A549 treated with CpdA at 1 μM for 4 hours (cell line): ENCODE results near the gene ZNF511. TPM values are rescaled to one million over a fixed set of nuclear protein-coding genes. Genes with fewer than 3 reads are reported as not detected.

ENCODE experiments used
- total RNA-seq: library from RNA; stranded (reverse); fragments of 200-300 nt; extraction: Qiagen RNA extraction; gene quantifications from 5 replicates; pipeline ENCODE4 v1.2.3, GENCODE V29; 2022; ENCODE audit warnings: low read depth

The ZNF511 gene, protein sequence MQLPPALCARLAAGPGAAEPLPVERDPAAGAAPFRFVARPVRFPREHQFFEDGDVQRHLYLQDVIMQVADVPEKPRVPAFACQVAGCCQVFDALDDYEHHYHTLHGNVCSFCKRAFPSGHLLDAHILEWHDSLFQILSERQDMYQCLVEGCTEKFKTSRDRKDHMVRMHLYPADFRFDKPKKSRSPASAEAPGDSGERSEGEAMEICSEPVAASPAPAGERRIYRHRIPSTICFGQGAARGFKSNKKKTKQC
- total RNA-seq, result 62.9 to 76.6 TPM (median 66.7 TPM) in 5 replicates

DNA sequence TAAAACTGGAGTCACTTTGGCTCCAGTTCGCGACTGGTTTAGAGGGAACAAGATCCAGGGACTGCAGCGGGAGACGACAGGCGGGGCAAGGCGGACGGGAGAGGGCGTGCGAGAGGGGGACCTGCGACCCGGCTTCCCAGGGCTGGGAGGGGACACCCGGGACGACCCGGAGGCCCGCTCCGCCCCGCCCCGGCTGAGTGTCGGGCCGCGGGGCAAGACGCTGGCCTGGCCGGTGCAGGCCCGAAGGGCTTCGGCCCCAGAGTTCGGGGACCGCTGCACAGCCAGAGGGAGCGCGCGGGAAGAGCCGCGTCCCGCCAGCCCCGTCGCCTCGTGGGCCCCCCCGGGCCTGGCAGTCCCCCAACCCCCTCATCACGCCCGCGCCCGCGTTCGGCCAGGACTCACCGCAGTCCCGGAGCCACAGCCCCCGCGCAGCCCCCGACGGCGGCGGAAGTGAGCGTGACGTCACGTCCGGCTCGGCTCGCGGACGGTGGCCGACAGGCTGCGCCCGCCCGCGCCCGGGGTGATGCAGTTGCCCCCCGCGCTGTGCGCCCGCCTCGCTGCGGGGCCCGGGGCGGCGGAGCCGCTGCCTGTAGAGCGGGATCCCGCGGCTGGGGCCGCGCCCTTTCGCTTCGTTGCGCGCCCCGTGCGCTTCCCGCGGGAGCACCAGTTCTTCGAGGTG, at the start of gene ZNF511, which contains the start of gene TUBGCP2:
ZNF511 (plus strand) TSS at position 494 of the 679 bp plus-strand sequence; CDS start at position 524, 30 bp downstream.
TUBGCP2 (minus strand) TSS at position 452 of the 679 bp plus-strand sequence. CDS start 5,931 bp downstream, outside the sequence.

DNA sequence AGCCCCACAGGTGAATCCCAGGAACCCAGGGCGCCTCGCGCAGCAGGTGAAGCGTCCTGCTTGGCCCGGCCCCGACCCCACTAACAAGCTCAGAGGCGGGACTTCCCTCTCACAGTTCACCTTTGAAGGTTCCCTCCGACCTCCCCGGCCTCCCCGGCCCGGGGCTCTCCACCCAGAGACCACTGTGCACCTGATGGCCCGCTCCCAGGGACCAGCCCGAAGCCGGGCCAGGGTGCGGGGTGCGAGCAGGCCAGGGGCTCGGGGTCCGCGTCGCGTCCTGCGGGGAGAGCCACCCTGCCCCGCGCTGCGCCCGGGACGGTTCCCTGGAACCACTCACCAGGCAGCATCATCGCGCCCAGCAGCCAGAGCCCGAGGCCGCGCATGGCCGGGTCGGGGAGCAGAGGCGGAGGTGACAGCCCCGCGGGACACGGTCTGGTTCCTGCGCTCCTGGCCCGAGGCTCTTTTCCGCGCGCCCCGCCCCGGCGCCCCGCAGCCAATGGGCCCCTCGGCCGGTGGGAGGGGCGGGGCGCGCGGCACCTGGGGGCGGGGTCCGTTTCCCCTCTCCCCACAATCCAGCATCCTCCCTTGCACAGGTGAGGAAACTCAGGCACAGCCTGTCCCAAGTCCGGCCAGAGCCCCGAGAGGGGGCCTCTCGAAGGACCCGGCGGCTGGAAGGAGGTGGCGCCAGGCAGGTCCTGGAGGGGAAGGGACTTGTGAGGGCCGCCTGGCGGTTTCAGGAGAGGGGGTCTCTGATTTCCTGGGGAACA, 32.1 kb upstream of the ZNF511 start, which contains the start of gene ADAM8:
ADAM8 (minus strand) TSS at position 434 of the 767 bp plus-strand sequence; CDS start at position 383, 51 bp downstream.

DNA sequence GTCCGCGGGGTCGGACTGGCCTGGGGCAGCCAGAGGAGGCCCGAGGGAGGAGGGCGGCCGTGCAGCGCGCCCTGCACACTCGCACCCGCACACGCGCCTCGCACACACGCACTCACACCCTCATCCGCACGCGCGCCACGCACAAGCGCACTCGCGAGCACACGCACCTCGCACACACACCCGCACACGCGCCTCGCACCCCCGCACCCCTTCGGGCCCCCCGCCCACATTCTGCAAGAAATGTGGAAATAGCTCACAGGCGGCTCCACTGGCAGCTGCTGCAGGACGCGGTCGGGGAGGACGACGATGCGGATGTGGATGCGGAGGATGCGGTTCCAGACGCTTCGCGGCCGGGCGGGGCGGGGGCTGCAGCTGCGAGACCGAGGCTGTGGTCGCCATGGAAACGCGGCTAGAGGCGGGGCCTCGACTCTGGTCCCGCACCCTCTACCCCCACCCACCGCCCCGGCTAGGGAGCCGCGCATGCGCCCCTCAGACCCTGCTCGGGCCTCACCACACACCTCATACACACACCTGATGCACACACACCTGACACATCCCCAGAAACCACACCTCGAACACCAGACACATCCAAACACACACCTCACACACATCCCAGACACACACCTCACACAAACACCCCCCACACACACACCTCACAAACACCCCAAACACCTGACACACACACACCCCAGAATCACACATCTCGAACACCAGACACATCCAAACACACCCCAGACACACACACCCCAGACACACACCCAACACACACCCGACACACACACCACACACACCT, 28.1 kb downstream of the ZNF511 start, which contains the start of gene CALY:
CALY (minus strand) TSS at position 320 of the 793 bp plus-strand sequence. CDS start 7,907 bp downstream, outside the sequence.

DNA sequence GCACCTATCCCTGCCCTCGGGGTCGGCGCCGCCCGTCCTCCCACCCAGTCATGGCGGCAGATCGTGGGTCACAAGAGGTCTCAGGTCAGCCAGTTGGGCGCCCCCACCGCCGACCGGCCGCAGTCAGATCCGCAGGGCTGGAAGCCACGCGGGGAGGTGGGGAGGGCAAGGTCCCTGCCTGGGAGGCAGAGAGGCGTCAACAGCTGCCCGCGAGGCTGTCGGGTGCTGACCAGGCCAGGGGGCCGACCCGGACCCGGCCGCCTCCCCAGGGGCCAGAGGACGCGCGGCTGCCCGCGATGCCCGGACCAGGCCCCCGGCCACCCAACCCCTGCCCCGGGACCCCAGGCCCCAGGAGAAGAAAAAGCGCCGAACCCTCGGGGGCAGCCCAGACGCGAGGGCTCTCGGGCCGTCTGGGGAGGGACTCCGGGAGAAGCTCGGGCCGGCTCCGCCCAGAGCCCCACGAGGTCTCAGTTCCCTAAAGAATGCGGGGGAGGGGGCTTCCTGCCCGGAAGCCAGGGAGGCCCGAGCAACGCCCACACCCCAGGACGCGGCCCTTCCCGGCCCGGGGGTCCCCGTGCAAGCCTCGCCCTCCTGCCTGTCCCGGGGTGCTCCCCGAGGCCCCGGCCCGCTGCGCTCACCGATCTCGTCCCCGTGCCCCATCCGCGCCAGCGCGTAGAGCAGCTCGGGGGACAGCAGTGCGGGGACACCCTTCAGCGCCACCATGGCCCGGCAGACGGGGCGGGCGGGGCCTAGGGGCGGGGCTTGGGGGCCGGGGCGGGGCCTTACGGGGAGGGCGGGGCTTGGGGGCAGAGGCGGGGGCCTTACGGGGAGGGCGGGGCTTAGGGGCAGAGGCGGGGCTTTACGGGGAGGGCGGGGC, 48.8 kb downstream of the ZNF511 start, which contains the start of gene FUOM:
FUOM (minus strand) TSS at position 735 of the 877 bp plus-strand sequence; CDS start at position 723, 12 bp downstream.

Other genes starting within 250 kb of the ZNF511 start
- 0.02 to 0.05 TPM in 2 of 5 replicates, not detected in the others for gene ADGRA1, start 221.0 kb upstream of the ZNF511 start, total RNA-seq
- gene KNDC1, start 148.7 kb upstream of the ZNF511 start, total RNA-seq, result 0.82 to 2.5 TPM (median 2.1 TPM) in 5 replicates
- gene UTF1, start 78.7 kb upstream of the ZNF511 start, total RNA-seq, result 0.07 to 0.16 TPM (median 0.14 TPM) in 3 of 5 replicates, not detected in the others
- 0.01 TPM in 1 of 5 replicates, not detected in the others for gene VENTX, start 71.1 kb upstream of the ZNF511 start, total RNA-seq
- 2.2 to 4.4 TPM (median 3.3 TPM) in 5 replicates for gene ADAM8, start 32.0 kb upstream of the ZNF511 start, total RNA-seq
- 39.4 to 48.9 TPM (median 45.1 TPM) in 5 replicates for gene TUBGCP2, start within 50 bp of the ZNF511 start, total RNA-seq
- 0.62 to 0.91 TPM (median 0.76 TPM) in 4 of 5 replicates, not detected in the other for gene CALY, start 28.0 kb downstream of the ZNF511 start, total RNA-seq
- 0.17 TPM in 1 of 5 replicates, not detected in the others for gene PRAP1, start 38.5 kb downstream of the ZNF511 start, total RNA-seq
- gene FUOM, start 49.1 kb downstream of the ZNF511 start, total RNA-seq, result 12.6 to 17.3 TPM (median 13.8 TPM) in 5 replicates
- gene ECHS1, start 64.4 kb downstream of the ZNF511 start, total RNA-seq, result 133 to 154 TPM (median 147 TPM) in 5 replicates
- gene PAOX, start 70.3 kb downstream of the ZNF511 start, total RNA-seq, result 0.92 to 2.4 TPM (median 2.0 TPM) in 5 replicates
- gene MTG1, start 85.2 kb downstream of the ZNF511 start, total RNA-seq, result 39.6 to 54.6 TPM (median 53.4 TPM) in 5 replicates
- gene SPRN, start 115.7 kb downstream of the ZNF511 start, total RNA-seq, result 0.14 to 0.26 TPM (median 0.22 TPM) in 5 replicates
- gene SCART1, start 145.0 kb downstream of the ZNF511 start, total RNA-seq, result 0.15 to 0.40 TPM (median 0.26 TPM) in 5 replicates
- gene CYP2E1, start 218.4 kb downstream of the ZNF511 start, total RNA-seq, result 0.09 to 0.22 TPM (median 0.20 TPM) in 4 of 5 replicates, not detected in the other